HG02763 (cell line): ENCODE data around the gene LHFPL2.
"Not testable (repeated sequence)": the region's sequence is repeated elsewhere in the genome, so short reads cannot be mapped to it uniquely, and the experiment has no call there.

Source experiments
- ATAC-seq: cut with Tn5 transposase; IDR thresholded peaks from one replicate; pipeline ENCODE4 v1.9.1; 2021; ENCODE audit warnings: mild to moderate bottlenecking, moderate library complexity; ENCODE audit not compliant: unreplicated experiment

Gene LHFPL2

DNA sequence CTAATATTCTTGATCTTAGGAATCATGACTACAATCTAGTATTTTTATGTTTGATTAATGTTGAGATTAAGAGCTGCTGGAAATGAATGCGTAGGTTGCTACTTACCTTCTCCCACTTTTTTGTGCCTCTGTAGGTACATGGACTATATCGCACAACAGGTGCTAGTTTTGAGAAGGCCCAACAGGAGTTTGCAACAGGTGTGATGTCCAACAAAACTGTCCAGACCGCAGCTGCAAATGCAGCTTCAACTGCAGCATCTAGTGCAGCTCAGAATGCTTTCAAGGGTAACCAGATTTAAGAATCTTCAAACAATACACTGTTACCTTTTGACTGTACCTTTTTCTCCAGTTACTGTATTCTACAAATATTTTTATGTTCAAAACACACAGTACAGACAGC, 173.2 kb downstream of the LHFPL2 start:
- no peak for ATAC-seq

DNA sequence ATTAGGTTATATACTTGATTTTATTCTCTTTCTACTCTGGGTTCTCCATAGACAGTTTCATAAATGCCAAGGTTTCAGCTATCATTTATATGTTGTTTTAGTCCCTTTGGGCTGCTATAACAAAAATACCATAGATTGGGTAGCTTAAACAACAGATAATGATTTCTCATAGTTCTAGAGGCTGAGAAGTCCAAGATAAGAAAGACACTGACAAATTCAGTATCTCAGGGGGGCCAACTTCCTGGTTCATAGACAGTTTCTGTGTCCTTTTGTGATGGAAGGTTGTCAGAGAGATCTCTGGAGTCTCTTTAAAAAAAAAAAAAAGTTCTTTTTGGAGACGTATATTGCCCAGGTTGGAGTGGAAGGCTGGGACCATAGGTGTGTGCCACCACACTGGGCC, 174.8 kb downstream of the LHFPL2 start:
- no peak for ATAC-seq

DNA sequence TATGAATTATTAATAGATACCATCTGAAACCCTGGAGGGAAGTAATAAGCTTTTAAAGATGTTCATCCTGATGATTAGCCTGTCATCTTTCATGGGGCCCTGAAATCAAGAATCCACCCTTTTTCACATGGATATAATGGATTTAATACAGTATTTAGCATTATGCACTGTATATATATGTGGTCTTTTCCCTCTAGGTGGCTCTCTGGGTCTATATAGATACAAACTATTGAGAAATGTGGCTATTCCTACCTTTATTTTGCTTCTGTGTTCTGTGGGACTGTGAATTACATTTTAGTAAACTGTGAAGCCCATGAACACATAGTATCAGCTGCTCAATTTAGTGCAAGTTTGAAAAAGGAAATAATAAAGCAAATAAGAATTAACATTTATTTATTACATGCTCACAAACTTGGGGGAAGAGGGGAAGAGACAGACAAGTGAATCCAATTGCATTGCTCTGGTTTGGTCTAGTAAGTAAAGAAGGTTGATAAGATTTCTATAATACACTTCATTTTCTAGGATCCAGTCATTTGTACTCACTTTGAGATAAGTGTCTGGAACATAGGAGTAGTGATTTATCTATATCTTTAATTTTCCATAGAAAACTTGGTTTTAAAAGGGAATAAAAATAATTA, 176.0 kb downstream of the LHFPL2 start:
- ATAC-seq: no peak

DNA sequence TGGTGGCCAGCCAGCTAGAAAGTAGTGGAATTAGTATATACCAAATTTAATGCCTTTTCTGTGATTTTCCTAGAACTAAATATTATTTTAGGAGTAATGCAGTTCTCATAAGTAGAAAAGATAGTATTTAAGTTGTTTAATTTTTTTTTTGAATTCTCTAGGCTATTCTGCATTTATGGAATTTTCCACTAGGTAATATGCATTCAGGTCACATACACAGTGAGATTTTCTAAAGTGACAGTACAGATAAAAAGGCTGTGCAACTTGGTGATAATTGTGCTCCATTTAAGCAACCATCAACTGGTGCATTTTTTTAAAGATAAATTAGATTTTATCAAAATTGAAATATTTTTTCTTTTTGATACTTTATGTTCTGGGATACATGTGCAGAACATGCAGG, 176.7 kb downstream of the LHFPL2 start:
- no peak for ATAC-seq

GRCh38 chr5:78467752-78468357, 180.7 kb downstream of the LHFPL2 start:
- no peak for ATAC-seq

- ATAC-seq: no peak
Measured at GRCh38 chr5:78467140-78467539, 181.4 kb downstream of the LHFPL2 start.

DNA sequence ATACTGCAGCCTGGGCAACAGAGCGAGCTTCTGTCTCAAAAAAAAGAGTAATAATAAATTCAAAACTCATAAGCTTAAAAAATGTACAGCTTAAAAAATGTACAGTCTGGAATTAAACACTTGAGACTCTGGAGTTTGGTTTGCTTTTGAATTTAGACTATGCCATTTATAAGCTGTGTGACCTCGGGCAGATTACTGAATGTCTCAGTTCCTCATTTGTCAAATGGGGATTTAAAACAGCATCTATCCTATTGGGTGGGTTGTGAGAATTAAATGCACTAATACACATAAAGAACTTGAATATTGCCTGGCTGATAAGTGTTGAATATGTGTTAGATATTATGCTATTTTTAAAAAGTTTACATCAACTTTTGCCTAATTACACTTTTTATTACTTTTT, 189.7 kb downstream of the LHFPL2 start:
- no peak for ATAC-seq

DNA sequence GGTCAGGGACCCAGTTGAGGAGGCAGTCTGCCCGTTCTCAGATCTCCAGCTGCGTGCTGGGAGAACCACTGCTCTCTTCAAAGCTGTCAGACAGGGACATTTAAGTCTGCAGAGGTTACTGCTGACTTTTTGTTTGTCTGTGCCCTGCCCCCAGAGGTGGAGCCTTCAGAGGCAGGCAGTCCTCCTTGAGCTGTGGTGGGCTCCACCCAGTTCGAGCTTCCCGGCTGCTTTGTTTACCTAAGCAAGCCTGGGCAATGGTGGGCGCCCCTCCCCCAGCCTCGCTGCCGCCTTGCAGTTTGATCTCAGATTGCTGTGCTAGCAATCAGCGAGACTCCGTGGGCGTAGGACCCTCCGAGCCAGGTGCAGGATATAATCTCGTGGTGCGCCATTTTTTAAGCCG, 191.1 kb downstream of the LHFPL2 start:
- not testable (repeated sequence) for ATAC-seq

- no peak for ATAC-seq
Measured at GRCh38 chr5:78449103-78449502, 199.5 kb downstream of the LHFPL2 start.

DNA sequence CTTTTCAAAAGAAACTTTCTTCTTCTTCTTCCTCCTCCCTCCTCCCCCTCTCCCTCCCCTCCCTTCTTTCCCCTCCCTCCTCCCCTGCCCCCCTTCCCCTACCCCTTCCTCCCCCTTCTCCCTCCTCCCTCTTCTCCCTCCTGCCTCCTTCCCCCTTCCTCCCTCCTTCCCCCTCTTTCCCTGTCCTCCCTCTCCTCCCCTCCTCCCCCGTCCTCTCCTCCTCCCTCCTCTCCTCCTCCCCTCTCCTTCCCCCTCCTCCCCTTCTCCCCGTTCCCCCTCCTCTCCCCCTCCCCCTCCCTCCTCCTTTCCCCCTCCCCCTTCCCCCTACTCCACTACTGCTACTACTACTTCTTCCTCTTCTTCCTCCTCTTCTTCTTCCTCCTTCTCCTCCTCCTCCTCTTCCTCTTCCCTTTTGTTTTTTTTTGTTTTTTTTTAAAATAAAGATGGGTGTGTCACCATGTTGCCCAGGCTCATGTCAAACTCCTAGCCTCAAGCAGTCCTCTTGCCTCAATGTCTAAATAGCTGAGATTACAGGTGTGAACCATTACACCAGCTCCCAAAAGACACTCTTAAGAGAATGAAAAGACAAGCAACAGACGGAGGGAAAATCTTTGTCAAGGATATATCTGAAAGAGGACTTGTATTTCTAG, 200.7 kb downstream of the LHFPL2 start:
- no peak for ATAC-seq
